IMR-90 (cell line): ENCODE data around the gene OR56A4.

Experiments used
- CTCF ChIP-seq: conservative IDR thresholded peaks from 2 replicates; pipeline ENCODE4 v1.5.1; 2012; ENCODE audit warnings: mild to moderate bottlenecking, low read depth, low read length, improper control_type of control experiment
- MAFK ChIP-seq: IDR thresholded peaks from 2 replicates; pipeline ENCODE4 v1.6.1; 2012; ENCODE audit warnings: low read depth, low read length, improper control_type of control experiment
- POLR2A ChIP-seq: IDR thresholded peaks from 2 replicates; pipeline ENCODE4 v1.6.1; 2012; ENCODE audit warnings: mild to moderate bottlenecking, low read depth, low read length
- RCOR1 ChIP-seq: IDR thresholded peaks from 2 replicates; pipeline ENCODE4 v1.6.1; 2012; ENCODE audit warnings: mild to moderate bottlenecking, low read length, improper control_type of control experiment; ENCODE audit not compliant: insufficient replicate concordance
- SMC3 ChIP-seq: fragments of 150-350 bp; IDR thresholded peaks from 2 replicates; pipeline ENCODE4 v1.6.1; 2016; ENCODE audit warnings: low read depth, mild to moderate bottlenecking, antibody characterized with exemption, low read length, moderate library complexity
- USF2 ChIP-seq: fragments of 150-350 bp; IDR thresholded peaks from 2 replicates; pipeline ENCODE4 v1.6.1; 2017; ENCODE audit warnings: mild to moderate bottlenecking, antibody characterized with exemption, low read length, low read depth
- TF ChIP-seq, protein P1 (sequence below): fragments of 150-350 bp; IDR thresholded peaks from 2 replicates; pipeline ENCODE4 v1.6.1; 2016; ENCODE audit warnings: low read depth, mild to moderate bottlenecking, low read length, moderate library complexity, borderline replicate concordance

DNA sequence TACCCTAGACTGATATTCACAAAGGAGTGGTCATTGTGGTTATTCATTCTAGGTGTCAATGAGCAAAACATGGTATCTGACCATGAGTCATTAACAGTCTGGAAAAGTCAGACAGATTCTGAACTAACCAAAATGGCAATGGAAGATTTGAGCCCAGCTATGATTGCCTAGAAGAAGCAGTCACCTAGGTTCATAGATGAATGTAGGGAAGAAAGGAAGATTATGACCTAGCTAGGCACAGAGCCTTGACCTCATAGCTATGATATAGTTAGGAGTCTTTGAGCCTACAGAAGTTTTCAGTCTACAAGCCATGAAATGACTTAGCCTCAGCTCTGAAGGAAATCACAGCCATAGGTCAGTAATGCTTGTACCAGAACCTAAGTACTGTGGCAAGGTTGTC lies 351 bp downstream of the OR56A4 start:
- no peak for TF ChIP-seq MAFK
- TF ChIP-seq CTCF, result no peak
- TF ChIP-seq, protein P1, sequence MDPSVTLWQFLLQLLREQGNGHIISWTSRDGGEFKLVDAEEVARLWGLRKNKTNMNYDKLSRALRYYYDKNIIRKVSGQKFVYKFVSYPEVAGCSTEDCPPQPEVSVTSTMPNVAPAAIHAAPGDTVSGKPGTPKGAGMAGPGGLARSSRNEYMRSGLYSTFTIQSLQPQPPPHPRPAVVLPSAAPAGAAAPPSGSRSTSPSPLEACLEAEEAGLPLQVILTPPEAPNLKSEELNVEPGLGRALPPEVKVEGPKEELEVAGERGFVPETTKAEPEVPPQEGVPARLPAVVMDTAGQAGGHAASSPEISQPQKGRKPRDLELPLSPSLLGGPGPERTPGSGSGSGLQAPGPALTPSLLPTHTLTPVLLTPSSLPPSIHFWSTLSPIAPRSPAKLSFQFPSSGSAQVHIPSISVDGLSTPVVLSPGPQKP, result no peak
- TF ChIP-seq POLR2A, result no peak
- TF ChIP-seq USF2, result no peak
- no peak for TF ChIP-seq SMC3
- no peak for TF ChIP-seq RCOR1
